GM19023 (cell line): ENCODE measurements around the gene LAPTM5.
"Not testable (repeated sequence)": the region's sequence is repeated elsewhere in the genome, so short reads cannot be mapped to it uniquely, and the experiment has no call there.

Source experiments
- ATAC-seq: cut with Tn5 transposase; IDR thresholded peaks from one replicate; pipeline ENCODE4 v1.9.1; 2021; ENCODE audit warnings: mild to moderate bottlenecking, moderate library complexity; ENCODE audit not compliant: unreplicated experiment

Gene LAPTM5

DNA sequence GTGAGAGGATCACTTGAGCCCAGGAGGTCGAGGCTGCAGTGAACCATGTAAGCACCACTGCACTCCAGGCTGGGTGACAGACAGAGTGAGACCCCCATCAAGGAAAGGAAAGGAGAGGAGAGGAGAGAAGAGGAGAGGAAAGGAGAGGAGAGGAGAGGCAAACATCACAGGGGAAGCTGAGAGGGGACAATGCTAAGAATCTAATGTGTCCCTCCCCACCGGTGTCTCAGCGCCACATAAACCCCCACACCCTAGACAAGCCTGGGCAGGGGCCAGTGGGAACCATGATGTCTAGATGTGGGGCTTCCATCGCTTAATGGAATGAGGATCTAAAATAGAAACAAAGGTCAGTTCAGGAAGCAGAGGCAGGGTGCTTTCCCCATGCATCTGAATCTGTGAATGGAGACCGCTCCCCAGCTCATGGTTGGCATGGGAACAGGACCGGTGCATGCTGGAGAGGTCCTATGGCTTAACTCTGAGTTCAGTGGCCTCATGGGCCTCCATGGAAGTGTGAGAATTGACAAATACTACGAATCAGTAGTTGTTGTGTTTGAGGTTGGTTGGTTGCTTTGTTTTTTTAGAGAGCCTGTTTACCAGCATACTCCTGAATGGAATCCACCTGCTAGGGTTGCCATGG lies 16.3 kb upstream of the LAPTM5 start:
- no peak for ATAC-seq

GRCh38 chr1:30771005-30771404 lies 13.4 kb upstream of the LAPTM5 start:
- ATAC-seq: no peak

GRCh38 chr1:30770150-30770549 lies 12.6 kb upstream of the LAPTM5 start:
- no peak for ATAC-seq

GRCh38 chr1:30768830-30769718 lies 11.5 kb upstream of the LAPTM5 start:
- ATAC-seq: no peak

DNA sequence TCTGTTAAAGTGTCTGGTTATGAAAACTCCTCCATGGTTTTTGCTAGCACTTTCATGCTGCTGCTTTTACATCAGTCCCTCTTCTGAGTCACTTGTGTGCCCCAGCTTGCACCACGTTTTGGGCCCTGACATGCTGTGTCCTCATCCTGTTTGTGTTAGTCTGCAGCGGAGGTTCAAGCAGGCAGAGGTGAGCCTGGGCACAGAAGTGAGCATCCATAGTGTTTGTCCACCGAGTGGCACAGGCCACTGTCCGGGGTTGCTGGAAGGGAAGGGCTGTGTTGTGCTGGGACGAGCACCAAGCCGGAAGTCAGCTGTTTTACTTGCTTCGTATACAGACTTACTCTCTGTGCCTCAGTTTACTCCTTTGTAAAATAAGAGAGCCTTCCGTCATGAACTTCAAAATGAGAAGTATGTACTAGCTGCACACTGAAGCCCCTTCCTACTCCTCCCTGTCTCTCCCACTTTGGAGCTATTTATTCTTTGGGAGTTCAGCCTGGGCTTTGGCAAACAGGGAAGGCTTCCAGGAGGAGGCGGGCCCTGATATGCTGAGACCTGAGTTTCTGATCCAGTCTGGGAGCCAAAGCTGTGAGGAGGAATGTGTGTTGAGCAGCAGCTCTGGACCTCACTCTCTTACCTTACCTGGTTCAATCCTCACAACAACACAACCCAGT lies 10.7 kb upstream of the LAPTM5 start:
- no peak for ATAC-seq

DNA sequence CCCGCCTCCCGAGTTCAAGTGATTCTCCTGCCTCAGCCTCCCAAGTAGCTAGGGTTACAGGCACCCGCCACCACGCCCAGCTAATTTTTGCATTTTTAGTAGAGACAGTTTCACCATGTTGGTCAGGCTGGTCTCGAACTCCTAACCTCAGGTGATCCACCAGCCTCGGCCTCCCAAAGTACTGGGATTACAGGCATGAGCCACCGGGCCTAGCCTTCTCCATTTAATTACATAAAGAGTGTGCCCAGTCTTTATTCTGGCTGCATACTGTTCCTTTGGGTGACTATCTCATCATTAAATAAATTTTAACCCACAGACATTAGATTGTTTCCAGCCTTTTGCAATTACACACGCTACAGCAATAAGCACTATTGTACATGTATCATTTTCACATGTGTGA lies 9.4 kb upstream of the LAPTM5 start:
- not testable (repeated sequence) for ATAC-seq

- no peak for ATAC-seq
Measured at GRCh38 chr1:30765556-30766434, 8.2 kb upstream of the LAPTM5 start.

DNA sequence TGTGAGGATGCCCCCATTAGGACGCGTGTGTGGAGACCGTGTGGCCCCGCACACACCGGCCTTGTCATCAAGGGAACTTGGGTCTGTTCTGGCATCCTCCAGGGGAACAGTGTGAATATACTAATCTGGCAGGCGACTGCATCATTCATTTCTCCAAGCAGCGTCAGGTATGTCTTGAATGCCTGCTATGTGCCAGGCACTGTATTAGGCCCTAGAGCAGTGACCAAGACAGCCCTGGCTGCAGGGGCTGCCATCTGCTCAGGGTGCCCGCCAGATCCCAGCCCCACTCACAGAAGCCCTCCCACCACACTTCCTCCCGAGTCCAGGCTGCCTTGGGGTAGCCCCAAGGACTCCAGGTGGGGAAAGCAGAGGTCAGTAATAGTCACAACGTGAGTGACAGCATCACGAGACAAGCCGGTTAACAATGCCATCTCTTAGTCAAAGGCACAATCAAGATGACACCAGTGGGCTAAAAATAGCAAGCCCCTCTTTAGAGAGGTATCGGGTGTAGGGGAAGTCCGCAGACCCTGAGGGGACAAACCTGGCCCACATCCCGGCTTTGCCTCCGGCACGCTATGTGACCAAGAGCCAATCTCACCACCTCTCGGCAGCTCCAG lies 7.5 kb upstream of the LAPTM5 start:
- ATAC-seq: peak; percentile 43

- no peak for ATAC-seq
Measured at GRCh38 chr1:30764396-30764795, 6.8 kb upstream of the LAPTM5 start.

DNA sequence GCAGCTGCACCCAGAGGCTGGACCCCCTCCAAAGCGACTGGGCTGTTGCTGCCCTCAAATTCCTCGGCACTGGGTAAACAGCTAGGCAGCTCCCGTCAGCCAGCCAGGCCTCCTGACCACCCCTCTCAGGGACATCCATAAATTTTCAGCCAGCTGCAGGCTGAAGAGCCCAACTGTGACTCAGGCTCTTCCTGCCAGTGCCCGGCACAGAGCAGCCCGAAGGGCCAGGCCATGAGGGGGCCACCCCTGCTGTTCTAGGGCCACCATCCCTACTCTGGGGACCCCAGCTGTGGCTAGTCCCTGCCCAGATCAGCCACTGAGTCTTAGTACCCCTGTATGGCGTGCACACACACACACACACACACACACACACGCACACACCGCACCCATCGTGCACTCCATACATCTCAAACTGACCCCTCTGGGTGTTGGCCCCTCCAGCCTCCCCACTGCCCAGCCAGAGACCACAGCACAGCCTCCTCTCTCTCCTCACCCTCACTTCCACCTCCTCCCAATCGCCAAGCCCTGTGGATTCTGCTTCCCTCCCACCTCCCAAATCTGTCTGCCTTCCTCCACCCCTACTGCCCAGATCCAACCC lies 6.2 kb upstream of the LAPTM5 start:
- no peak for ATAC-seq

GRCh38 chr1:30762930-30763650 lies 5.5 kb upstream of the LAPTM5 start:
- ATAC-seq: no peak

DNA sequence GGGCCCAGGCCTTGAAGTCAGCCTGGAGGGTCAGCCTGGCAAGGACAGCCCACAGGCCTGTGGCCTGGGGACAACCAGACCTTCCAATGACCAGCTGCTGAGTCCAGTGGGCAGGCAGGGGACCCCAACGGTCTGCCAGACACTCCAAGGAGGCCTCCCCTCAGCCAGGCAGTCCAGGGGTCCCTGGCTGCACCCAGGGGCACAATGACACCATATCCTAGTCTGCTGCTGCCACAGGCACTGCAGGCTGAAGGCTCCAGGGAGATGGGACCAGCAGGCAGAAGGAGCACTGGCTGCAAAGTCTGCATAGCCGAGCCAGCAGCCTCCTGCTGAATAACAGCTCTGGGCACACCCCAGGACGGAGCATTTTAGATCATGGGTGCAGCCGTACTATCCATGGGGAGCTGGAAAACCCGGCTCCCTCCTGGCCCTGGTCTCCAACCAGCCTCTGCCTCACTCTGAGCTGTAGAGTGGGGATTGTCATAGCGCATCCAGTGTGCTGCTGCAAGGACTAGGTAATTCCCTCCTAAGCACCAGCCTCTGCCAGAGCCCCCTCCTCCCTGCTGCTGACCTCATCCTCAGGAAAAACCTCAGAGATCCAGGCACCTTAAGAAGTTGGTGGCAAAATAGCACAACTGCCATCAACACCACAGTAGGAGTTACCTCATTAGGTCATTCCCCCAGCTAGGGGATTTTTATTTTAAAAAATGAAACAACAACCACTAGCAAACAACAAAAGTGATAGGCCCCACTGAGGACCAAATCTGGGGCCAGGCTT lies 4.8 kb upstream of the LAPTM5 start:
- ATAC-seq: no peak

- no peak for ATAC-seq
Measured at GRCh38 chr1:30761381-30762151, 4.0 kb upstream of the LAPTM5 start.

DNA sequence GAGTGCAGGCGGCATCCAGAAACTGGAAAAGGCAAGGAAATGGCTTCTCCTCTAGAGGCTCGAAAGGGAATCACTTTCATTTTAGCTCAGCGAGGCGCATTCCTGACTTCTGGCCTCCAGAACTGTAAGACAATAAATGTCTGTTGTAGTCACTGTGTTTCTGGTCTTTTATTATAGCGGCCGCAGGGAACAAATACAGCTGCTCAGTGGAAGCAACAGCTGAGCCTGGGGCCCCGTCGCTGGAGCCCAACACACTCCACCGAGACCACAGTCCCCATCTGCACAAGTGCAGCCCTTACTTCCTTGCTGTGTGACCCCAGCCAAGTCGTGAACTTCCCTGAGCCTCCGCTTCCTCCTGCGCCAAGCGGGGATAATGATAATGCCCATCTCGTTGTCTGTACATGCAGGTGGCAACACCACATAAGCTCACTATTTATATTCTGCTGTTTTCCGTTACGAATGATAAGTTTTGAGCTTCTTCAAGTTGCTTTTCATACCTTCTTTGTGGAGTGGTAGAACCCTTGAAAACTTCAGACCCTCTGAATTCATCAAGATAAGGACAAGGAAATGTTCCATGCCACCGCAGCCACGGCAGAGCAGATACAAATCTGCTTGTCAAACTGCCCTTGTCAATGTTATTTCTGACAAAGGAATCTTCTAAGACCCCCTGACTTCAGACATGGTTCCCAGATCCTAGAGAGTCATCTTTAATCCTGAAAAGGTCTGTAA lies 3.2 kb upstream of the LAPTM5 start:
- no peak for ATAC-seq

GRCh38 chr1:30759718-30760281 lies 2.2 kb upstream of the LAPTM5 start:
- ATAC-seq: no peak

- no peak for ATAC-seq
Measured at GRCh38 chr1:30758785-30759380, 1.3 kb upstream of the LAPTM5 start.
